Fibroblast of villous mesenchyme (primary cell): ENCODE measurements around the gene EVA1A. TPM values are rescaled to one million over a fixed set of nuclear protein-coding genes. Genes with fewer than 3 reads are reported as not detected.

Experiments
- DNase-seq: peaks from one replicate; pipeline ENCODE4 v3.0.0-alpha.2; 2010; ENCODE audit warnings: low read depth
- H3K4me3 ChIP-seq: 2 replicates; pipeline ENCODE4 v1.5.1; 2011; ENCODE audit warnings: low read depth, mild to moderate bottlenecking, low read length
- CTCF ChIP-seq: IDR thresholded peaks from 2 replicates; pipeline ENCODE4 v1.5.1; 2012; ENCODE audit warnings: low read depth, mild to moderate bottlenecking, low read length; ENCODE audit not compliant: insufficient read depth
- total RNA-seq: library from RNA; depleted of rRNA; stranded (reverse); fragments of >200 nt; gene quantifications from 2 replicates; pipeline ENCODE4 v1.2.3, GENCODE V29; 2012

EVA1A gene
- total RNA-seq, 1 donor, result 44.9 TPM

GRCh38 chr2:75592888-75593287 is 32.1 kb upstream of the EVA1A start:
- no peak for DNase-seq
- TF ChIP-seq CTCF, result no peak

GRCh38 chr2:75592030-75592429 is 31.3 kb upstream of the EVA1A start:
- TF ChIP-seq CTCF, result no peak
- peak; percentile 64 for DNase-seq
- no peak overlapping the region for H3K4me3 ChIP-seq

More at GRCh38 chr2:75592888-75593287, 32.1 kb upstream of the EVA1A start:
- no peak overlapping the region for H3K4me3 ChIP-seq

GRCh38 chr2:75589391-75590105 is 28.8 kb upstream of the EVA1A start:
- DNase-seq, result peak; percentile 44
- no peak for TF ChIP-seq CTCF

GRCh38 chr2:75587954-75588587 is 27.3 kb upstream of the EVA1A start:
- no peak overlapping the region for H3K4me3 ChIP-seq
- TF ChIP-seq CTCF, result no peak

More at GRCh38 chr2:75589391-75590105, 28.8 kb upstream of the EVA1A start:
- H3K4me3 ChIP-seq, result no peak overlapping the region

GRCh38 chr2:75586971-75587370 is 26.2 kb upstream of the EVA1A start:
- H3K4me3 ChIP-seq, result no peak overlapping the region
- no peak for TF ChIP-seq CTCF
- DNase-seq, result no peak

More at GRCh38 chr2:75587954-75588587, 27.3 kb upstream of the EVA1A start:
- peak; percentile 20 for DNase-seq

- H3K4me3 ChIP-seq, result no peak overlapping the region
- TF ChIP-seq CTCF, result no peak
- no peak for DNase-seq
These were observed 22.1 kb upstream of the EVA1A start for GRCh38 chr2:75582840-75583239.
